OCI-LY1 (cell line): ENCODE results near the gene ASTL.

Experiments
- H2AFZ ChIP-seq: fragments of 200-600 bp; sonication (generic), shearing (Covaris generic); 2 replicates; pipeline ENCODE4 v1.6.0; 2014; ENCODE audit warnings: antibody characterized with exemption, mild to moderate bottlenecking, low read length
- H3F3A ChIP-seq: fragments of 200-600 bp; sonication (generic), shearing (Covaris generic); 2 replicates; pipeline ENCODE4 v1.6.0; 2014; ENCODE audit warnings: mild to moderate bottlenecking, antibody characterized with exemption, low read length, moderate library complexity; ENCODE audit not compliant: insufficient read depth
- H3K27ac ChIP-seq: fragments of 200-600 bp; sonication (generic); 2 replicates; pipeline ENCODE4 v1.5.1; 2014; ENCODE audit warnings: low read length, mixed run types, mild to moderate bottlenecking, low read depth; ENCODE audit not compliant: poor library complexity, severe bottlenecking
- H3K27me3 ChIP-seq: fragments of 200-600 bp; sonication (generic); 2 replicates; pipeline ENCODE4 v1.6.0; 2014; ENCODE audit warnings: antibody characterized with exemption, mild to moderate bottlenecking, low read length, moderate library complexity; ENCODE audit not compliant: insufficient read depth
- H3K36me3 ChIP-seq: fragments of 200-600 bp; sonication (generic); 2 replicates; pipeline ENCODE4 v1.6.1; 2014; ENCODE audit warnings: mild to moderate bottlenecking, antibody characterized with exemption, low read length, moderate library complexity, mixed read lengths; ENCODE audit not compliant: insufficient read depth
- H3K4me1 ChIP-seq: fragments of 200-600 bp; sonication (generic); 2 replicates; pipeline ENCODE4 v1.5.1; 2014; ENCODE audit warnings: mild to moderate bottlenecking, low read length, moderate library complexity; ENCODE audit not compliant: insufficient read depth, severe bottlenecking
- H3K4me2 ChIP-seq: fragments of 200-600 bp; sonication (generic), shearing (Covaris generic); 2 replicates; pipeline ENCODE4 v1.6.1; 2014; ENCODE audit warnings: low read length
- H3K4me3 ChIP-seq: fragments of 200-600 bp; sonication (generic); 2 replicates; pipeline ENCODE4 v1.5.1; 2014; ENCODE audit warnings: low read length, low read depth, mild to moderate bottlenecking, mixed read lengths; ENCODE audit not compliant: poor library complexity, severe bottlenecking
- H3K79me2 ChIP-seq: fragments of 200-600 bp; shearing (Covaris generic); 2 replicates; pipeline ENCODE4 v1.6.1; 2016; ENCODE audit warnings: mixed run types, low read length, mixed read lengths; ENCODE audit not compliant: insufficient read depth
- H3K9ac ChIP-seq: fragments of 200-600 bp; sonication (generic), shearing (Covaris generic); 2 replicates; pipeline ENCODE4 v1.6.1; 2014; ENCODE audit warnings: mild to moderate bottlenecking, low read length, mixed read lengths
- H3K9me2 ChIP-seq: fragments of 200-600 bp; sonication (generic), shearing (Covaris generic); 2 replicates; pipeline ENCODE4 v1.6.1; 2014; ENCODE audit warnings: low read depth, mild to moderate bottlenecking, low read length, mixed read lengths
- H3K9me3 ChIP-seq: fragments of 200-600 bp; shearing (Covaris generic); 2 replicates; pipeline ENCODE4 v1.6.1; 2014; ENCODE audit warnings: low read length, mixed read lengths
- H4K20me1 ChIP-seq: fragments of 200-600 bp; sonication (generic), shearing (Covaris generic); 2 replicates; pipeline ENCODE4 v1.6.0; 2016; ENCODE audit warnings: mild to moderate bottlenecking, low read length; ENCODE audit not compliant: insufficient read depth
- CTCF ChIP-seq: fragments of 200-600 bp; sonication (generic), shearing (Covaris generic); IDR thresholded peaks from 2 replicates; pipeline ENCODE4 v1.5.1; 2017; ENCODE audit warnings: mild to moderate bottlenecking, antibody characterized with exemption, low read length, moderate library complexity, mixed read lengths
- EZH2 ChIP-seq: fragments of 200-600 bp; sonication (generic), shearing (Covaris generic); IDR thresholded peaks from 2 replicates; pipeline ENCODE4 v1.8.0; 2017; ENCODE audit warnings: borderline replicate concordance, mixed run types, mild to moderate bottlenecking, antibody characterized with exemption, low read length, moderate library complexity, mixed read lengths

The ASTL gene

GRCh38 chr2:96157649-96158553 lies 19.6 kb upstream of the ASTL start:
- TF ChIP-seq CTCF (no peak), EZH2 (no peak)
- Histone ChIP-seq H3K79me2 (no peaks in the 10 kb centered on the region), H3K27ac (no peak overlapping the region), H3K27me3 (no peaks in the 10 kb centered on the region), H3K36me3 (peaks cover 6% of the 10 kb centered on the region; the same call in 1 of the 2 replicates), H3F3A (peaks cover 3% of the 10 kb centered on the region; the same call in 1 of the 2 replicates), H2AFZ (no peak overlapping the region), H3K4me2 (no peak overlapping the region), H4K20me1 (no peaks in the 10 kb centered on the region), H3K9me3 (no peaks in the 10 kb centered on the region), H3K9me2 (no peaks in the 10 kb centered on the region), H3K4me1 (peaks cover 13% of the 10 kb centered on the region), H3K4me3 (no peak overlapping the region), H3K9ac (no peak overlapping the region)

- Histone ChIP-seq H3K27ac (no peak overlapping the region), H3K4me1 (peaks cover 4% of the 10 kb centered on the region), H3K79me2 (no peaks in the 10 kb centered on the region), H3K9me2 (no peaks in the 10 kb centered on the region), H3K27me3 (no peaks in the 10 kb centered on the region), H3F3A (no peaks in the 10 kb centered on the region), H3K4me2 (no peak overlapping the region), H3K36me3 (peaks cover 6% of the 10 kb centered on the region; the same call in 1 of the 2 replicates), H4K20me1 (no peaks in the 10 kb centered on the region), H3K4me3 (no peak overlapping the region), H2AFZ (no peak overlapping the region), H3K9ac (no peak overlapping the region), H3K9me3 (no peaks in the 10 kb centered on the region)
- TF ChIP-seq CTCF = no peak
- TF ChIP-seq EZH2 = no peak
Measured at GRCh38 chr2:96156926-96157648, 18.8 kb upstream of the ASTL start.

GRCh38 chr2:96156011-96156820 lies 17.9 kb upstream of the ASTL start:
- H3K4me3 ChIP-seq = no peak overlapping the region
- no peaks in the 10 kb centered on the region for H4K20me1 ChIP-seq
- H3K79me2 ChIP-seq = no peaks in the 10 kb centered on the region
- no peaks in the 10 kb centered on the region for H3K9me3 ChIP-seq
- H3K9me2 ChIP-seq = no peaks in the 10 kb centered on the region
- H3K36me3 ChIP-seq = peaks cover 6% of the 10 kb centered on the region; the same call in 1 of the 2 replicates
- H3F3A ChIP-seq = no peaks in the 10 kb centered on the region
- TF ChIP-seq CTCF (no peak), EZH2 (no peak)
- H3K27ac ChIP-seq = no peak overlapping the region
- H3K4me2 ChIP-seq = no peak overlapping the region
- H2AFZ ChIP-seq = no peak overlapping the region
- no peaks in the 10 kb centered on the region for H3K27me3 ChIP-seq
- no peak overlapping the region for H3K9ac ChIP-seq
- no peaks in the 10 kb centered on the region for H3K4me1 ChIP-seq
